HG03520 (cell line): ENCODE measurements around the gene KIF2C.
A peak's percentile ranks its signal among the peaks of the same experiment; 100 is the strongest.
"Not testable (repeated sequence)": the region's sequence is repeated elsewhere in the genome, so short reads cannot be mapped to it uniquely, and the experiment has no call there.

Experiments
- ATAC-seq: cut with Tn5 transposase; IDR thresholded peaks from one replicate; pipeline ENCODE4 v1.9.1; 2021; ENCODE audit warnings: mild to moderate bottlenecking, moderate library complexity; ENCODE audit not compliant: unreplicated experiment

Gene KIF2C

GRCh38 chr1:44739307-44740178, at the start of gene KIF2C:
KIF2C (plus strand) TSS chr1:44739837; CDS start chr1:44739933, 96 bp downstream.
- ATAC-seq = peak; percentile 92

GRCh38 chr1:44693159-44693558, 46.5 kb upstream of the KIF2C start:
- no peak for ATAC-seq

- no peak for ATAC-seq
Observed at GRCh38 chr1:44693900-44694299, 45.7 kb upstream of the KIF2C start.

- peak; percentile 58 for ATAC-seq
Observed at GRCh38 chr1:44694863-44695478, 44.7 kb upstream of the KIF2C start.

GRCh38 chr1:44695671-44696070, 44.0 kb upstream of the KIF2C start:
- no peak for ATAC-seq

- no peak for ATAC-seq
Observed at GRCh38 chr1:44696101-44696500, 43.5 kb upstream of the KIF2C start.

- no peak for ATAC-seq
Observed at GRCh38 chr1:44696789-44697345, 42.8 kb upstream of the KIF2C start.

GRCh38 chr1:44698138-44698537, 41.5 kb upstream of the KIF2C start:
- no peak for ATAC-seq

- not testable (repeated sequence) for ATAC-seq
Observed at GRCh38 chr1:44699375-44699774, 40.3 kb upstream of the KIF2C start.

- no peak for ATAC-seq
Observed at GRCh38 chr1:44700573-44700972, 39.1 kb upstream of the KIF2C start.

GRCh38 chr1:44701141-44701573, 38.5 kb upstream of the KIF2C start:
- no peak for ATAC-seq

GRCh38 chr1:44705470-44705869, 34.2 kb upstream of the KIF2C start:
- ATAC-seq = no peak

- no peak for ATAC-seq
Observed at GRCh38 chr1:44705938-44706337, 33.7 kb upstream of the KIF2C start.

- ATAC-seq = no peak
Observed at GRCh38 chr1:44707112-44707881, 32.3 kb upstream of the KIF2C start.

GRCh38 chr1:44707959-44708831, 31.4 kb upstream of the KIF2C start:
- ATAC-seq = no peak

- no peak for ATAC-seq
Observed at GRCh38 chr1:44713321-44713781, 26.3 kb upstream of the KIF2C start.

- ATAC-seq = no peak
Observed at GRCh38 chr1:44714532-44714931, 25.1 kb upstream of the KIF2C start.

GRCh38 chr1:44714944-44715571, 24.6 kb upstream of the KIF2C start:
- ATAC-seq = no peak

- ATAC-seq = no peak
Observed at GRCh38 chr1:44717156-44717555, 22.5 kb upstream of the KIF2C start.

- ATAC-seq = no peak
Observed at GRCh38 chr1:44717653-44718052, 22.0 kb upstream of the KIF2C start.
